ENCODE results near the gene OR52A1. TPM values are rescaled to one million over a fixed set of nuclear protein-coding genes. Genes with fewer than 3 reads are reported as not detected.
A peak's percentile ranks its signal among the peaks of the same experiment; 100 is the strongest.

OR52A1 gene
- total RNA-seq, 6 experiments from 2014 or later: 0.04 TPM; not detected in 5

- H3K9me3 ChIP-seq: no peaks in the 10 kb centered on the region
- ATAC-seq (no peak), DNase-seq (no peak)
- H3K36me3 ChIP-seq: no peaks in the 10 kb centered on the region
- H3K27me3 ChIP-seq: no peaks in the 10 kb centered on the region
- 35% methylated on average over 4 of the region's 4 CpGs for WGBS (ENCODE audit: insufficient coverage, low coverage, low lambda C conversion rate, missing lambda C conversion rate)
- TF ChIP-seq POLR2A (IDR thresholded peaks at IDR 0.05): no peak
- no peak for TF ChIP-seq CTCF (IDR thresholded peaks at IDR 0.05)
- no peaks in the 10 kb centered on the region for H3K4me1 ChIP-seq
- H3K4me3 ChIP-seq: no peak overlapping the region
- H3K27ac ChIP-seq: no peak overlapping the region
- intact Hi-C loops (cut with DNase I): no loop called here
These were observed 29.5 kb downstream of the OR52A1 start for GRCh38 chr11:5124891-5125620.

GRCh38 chr11:5123802-5124521, 30.6 kb downstream of the OR52A1 start:
- H3K4me1 ChIP-seq: no peaks in the 10 kb centered on the region
- H3K27ac ChIP-seq: no peak overlapping the region
- H3K4me3 ChIP-seq: no peak overlapping the region
- DNase-seq (peak; percentile 28 to 57 (median 39)), ATAC-seq (peak; percentile 94 to 99 (median 96))
- intact Hi-C loops (cut with DNase I): no loop called here
- H3K36me3 ChIP-seq: no peaks in the 10 kb centered on the region
- H3K27me3 ChIP-seq: no peaks in the 10 kb centered on the region
- H3K9me3 ChIP-seq: no peaks in the 10 kb centered on the region
- peak; percentile 83 to 95 (median 88) for TF ChIP-seq CTCF (IDR thresholded peaks at IDR 0.05)
- TF ChIP-seq POLR2A (IDR thresholded peaks at IDR 0.05): no peak
- WGBS (ENCODE audit: insufficient coverage, low coverage, low lambda C conversion rate, missing lambda C conversion rate): 3% methylated on average over 4 of the region's 4 CpGs

GRCh38 chr11:5118893-5119292, 35.7 kb downstream of the OR52A1 start:
- DNase-seq: no peak
- WGBS (ENCODE audit: insufficient coverage, low coverage, low lambda C conversion rate, missing lambda C conversion rate): 67% methylated on average over 1 of the region's 1 CpG
- H3K4me3 ChIP-seq: no peak overlapping the region
- H3K36me3 ChIP-seq: no peaks in the 10 kb centered on the region
- H3K4me1 ChIP-seq: no peaks in the 10 kb centered on the region
- intact Hi-C loops (cut with DNase I): no loop called here
- no peak for TF ChIP-seq CTCF (IDR thresholded peaks at IDR 0.05)
- TF ChIP-seq POLR2A (IDR thresholded peaks at IDR 0.05): no peak
- no peak for ATAC-seq
- no peaks in the 10 kb centered on the region for H3K27me3 ChIP-seq
- no peak overlapping the region for H3K27ac ChIP-seq
- H3K9me3 ChIP-seq: no peaks in the 10 kb centered on the region

- ATAC-seq: no peak
- TF ChIP-seq CTCF (IDR thresholded peaks at IDR 0.05) (no peak), POLR2A (IDR thresholded peaks at IDR 0.05) (no peak)
- intact Hi-C loops (cut with DNase I): no loop called here
These were observed 37.0 kb downstream of the OR52A1 start for GRCh38 chr11:5117588-5117987.

More at GRCh38 chr11:5117588-5117987, 37.0 kb downstream of the OR52A1 start:
- no peak for DNase-seq
- no peaks in the 10 kb centered on the region for H3K9me3 ChIP-seq
- H3K27ac ChIP-seq: no peak overlapping the region
- no peaks in the 10 kb centered on the region for H3K27me3 ChIP-seq
- H3K4me1 ChIP-seq: no peaks in the 10 kb centered on the region
- no peaks in the 10 kb centered on the region for H3K36me3 ChIP-seq
- no peak overlapping the region for H3K4me3 ChIP-seq
